ENCODE data around the gene U2AF1.
"Not testable (repeated sequence)": the region's sequence is repeated elsewhere in the genome, so short reads cannot be mapped to it uniquely, and the experiment has no call there.

Gene U2AF1, protein sequence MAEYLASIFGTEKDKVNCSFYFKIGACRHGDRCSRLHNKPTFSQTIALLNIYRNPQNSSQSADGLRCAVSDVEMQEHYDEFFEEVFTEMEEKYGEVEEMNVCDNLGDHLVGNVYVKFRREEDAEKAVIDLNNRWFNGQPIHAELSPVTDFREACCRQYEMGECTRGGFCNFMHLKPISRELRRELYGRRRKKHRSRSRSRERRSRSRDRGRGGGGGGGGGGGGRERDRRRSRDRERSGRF

DNA sequence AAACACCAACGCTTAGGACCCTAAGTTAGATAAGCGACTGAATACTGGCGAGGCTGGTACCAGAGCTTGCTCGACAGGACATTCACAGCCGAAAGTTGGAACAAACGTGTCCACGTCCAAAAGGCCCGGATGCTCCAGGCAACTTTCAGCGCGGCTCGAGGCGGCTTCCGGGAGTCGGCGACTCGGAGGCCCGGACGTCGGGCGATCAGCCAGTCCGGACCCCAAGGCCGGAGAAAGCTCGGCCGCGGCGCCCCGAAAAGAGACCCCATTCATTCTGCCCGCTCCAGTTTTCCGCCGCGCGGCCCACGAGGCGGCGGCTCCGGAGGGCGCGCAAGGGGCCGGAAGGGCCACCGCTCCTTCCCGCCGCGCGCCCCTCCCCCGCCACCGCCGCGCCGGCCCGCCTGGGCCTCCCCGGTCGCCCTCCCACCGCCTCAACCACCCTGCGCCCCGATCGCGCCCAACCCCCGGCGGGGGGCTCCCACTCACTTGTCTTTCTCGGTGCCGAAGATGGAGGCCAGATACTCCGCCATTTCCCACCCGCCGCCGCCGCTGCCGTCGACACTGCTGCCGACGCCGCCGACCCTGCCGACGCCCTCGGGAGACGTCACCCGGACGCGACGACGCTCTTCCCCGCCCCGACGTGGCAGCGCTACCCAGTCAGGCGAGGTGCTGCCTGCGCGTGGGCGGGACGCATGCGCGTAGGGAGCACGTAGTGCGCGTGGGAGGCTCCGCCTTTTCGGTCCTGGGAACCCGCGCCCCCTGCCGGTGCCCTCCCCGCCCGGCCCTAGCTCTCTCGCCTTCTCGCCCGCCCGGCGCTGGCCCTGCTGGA lies at the start of gene U2AF1:
Gene U2AF1 (minus strand): TSS at position 606 of the 829 bp plus-strand sequence. CDS start 76 bp downstream, at position 530.
- DNase-seq = peak; percentile 72 to 82

DNA sequence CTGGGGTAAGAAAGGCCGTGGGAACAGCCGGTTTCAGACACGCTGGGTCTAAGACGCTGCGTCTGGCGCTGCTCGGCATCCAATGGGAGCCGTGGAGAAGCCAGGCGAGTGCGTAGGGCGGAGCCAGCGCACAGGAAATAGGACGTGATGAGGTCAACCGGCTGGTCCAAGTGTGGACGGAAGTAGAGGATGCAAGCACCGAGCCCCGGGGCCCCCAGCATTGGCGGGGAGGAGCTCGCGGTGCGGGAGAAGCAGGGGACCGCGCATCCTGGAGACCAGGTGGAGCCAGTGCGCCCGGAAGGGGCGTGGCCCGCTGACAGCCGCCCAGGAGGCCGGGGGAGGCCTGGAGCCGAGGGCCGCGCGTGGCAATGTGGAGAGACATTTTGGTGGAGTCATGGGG lies 46.2 kb upstream of the U2AF1 start:
- not testable (repeated sequence) for DNase-seq

DNA sequence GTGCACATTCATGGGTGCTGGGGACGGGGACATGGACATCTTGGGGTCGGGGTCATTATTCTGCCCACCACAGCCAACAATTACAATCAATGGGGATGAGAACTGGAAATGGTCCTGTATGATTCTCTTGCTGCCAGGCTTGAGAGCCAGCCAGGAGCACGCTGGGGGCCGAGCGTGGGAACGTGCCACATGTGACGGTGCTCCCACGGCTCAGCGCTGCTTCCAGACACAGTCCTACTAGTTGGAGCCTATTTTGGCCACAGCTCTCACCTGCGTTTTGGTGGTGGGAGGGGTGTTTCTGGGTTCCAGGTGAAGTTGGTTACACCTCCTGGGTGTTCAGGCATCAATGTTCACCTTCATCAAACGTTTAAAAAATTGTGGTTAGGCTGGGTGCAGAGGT lies 42.0 kb upstream of the U2AF1 start:
- not testable (repeated sequence) for DNase-seq

DNA sequence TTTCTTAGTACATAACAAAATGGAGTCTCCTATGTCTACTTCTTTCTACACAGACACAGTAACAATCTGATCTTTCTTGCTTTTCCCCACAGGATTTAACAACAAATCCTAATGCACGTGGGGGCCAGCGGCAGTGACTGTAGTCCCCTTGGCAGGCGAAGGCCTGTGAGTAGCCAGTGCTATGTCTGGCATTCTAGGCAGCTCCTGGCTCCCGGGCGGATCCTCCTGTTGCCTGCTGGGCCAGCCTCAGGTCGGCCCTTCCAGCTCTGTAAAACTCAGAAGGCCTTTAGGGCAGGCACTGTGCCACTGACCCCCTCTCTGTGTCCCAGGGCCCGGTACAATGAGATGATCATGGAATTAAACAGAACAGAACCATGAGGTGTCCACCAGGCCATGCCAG lies 40.6 kb upstream of the U2AF1 start:
- DNase-seq = not testable (repeated sequence)

DNA sequence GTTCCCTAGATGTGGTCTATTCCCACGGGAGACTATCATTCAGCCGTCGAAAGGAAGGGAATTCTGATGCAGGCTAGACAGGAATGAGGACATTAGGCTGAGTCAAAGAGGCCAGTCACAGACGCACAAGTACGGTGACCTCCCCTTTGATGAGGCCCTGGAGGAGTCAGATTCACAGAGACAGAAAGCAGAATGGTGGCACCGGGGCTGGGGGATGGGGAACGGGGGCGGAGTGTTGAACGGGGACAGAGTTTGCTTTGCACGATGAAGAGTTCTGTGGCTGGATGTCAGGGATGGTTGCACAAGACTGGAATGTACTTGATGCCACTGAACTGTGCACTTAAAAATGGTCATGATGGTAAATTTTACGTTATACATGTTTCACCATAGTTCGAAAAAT lies 39.3 kb upstream of the U2AF1 start:
- not testable (repeated sequence) for DNase-seq

DNA sequence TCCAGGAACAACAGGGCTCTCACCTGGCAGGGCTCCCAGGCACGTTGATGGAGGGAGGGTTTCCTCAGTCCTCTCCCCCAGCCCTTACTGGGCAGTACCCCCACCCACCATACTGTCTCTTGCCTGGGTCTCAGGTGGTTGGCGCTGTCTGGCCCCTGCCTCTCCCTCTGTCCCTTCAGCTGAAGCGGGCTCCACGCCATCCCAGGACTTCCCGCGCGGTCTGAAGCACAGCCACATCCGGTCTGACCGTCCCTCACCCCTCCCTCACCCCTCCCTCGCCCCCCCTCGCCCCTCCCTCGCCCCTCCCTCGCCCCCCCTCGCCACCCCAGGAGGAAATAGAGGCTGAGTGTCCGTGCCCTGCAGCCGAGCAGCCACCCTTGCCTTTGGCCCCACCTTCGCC lies 34.0 kb upstream of the U2AF1 start:
- not testable (repeated sequence) for DNase-seq

DNA sequence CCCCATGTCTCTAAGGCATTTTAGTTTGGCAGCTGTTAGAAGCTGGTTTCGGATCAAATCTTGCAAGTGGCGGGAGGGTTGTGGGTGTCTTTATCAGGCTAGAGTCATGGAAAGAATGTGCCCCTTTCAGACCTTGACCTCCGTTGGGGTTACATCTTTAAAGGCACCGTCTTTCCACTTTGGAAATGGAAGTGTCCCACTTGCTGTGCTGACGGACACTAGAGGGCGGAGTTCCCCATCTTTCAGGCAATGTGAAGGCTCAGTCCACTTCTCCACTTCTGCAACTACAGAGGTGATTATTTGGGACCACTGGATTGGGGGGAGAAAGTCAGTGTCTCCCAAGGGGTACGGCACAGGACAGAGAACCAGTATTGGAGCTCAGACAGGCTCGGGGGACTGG lies 31.6 kb upstream of the U2AF1 start:
- not testable (repeated sequence) for DNase-seq

DNA sequence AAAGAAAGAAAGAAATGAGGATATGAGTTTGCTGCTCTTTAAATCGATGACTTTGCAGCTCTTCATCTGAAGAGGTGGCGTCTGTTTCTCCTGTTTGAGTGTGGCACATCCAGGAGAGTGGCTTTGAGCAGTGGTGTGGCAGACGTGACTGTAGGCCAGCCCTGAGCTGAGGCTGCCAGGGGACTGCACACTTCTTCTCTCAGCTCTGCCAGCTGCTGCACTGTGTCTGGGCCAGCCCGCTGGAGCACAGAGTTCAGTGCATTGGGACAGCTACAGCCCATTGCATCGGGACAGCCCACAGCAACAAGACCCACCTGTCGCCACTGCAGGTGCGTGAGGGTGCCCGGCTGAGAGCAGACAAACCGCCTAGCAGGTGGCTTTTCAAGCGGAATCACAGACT lies 27.1 kb upstream of the U2AF1 start:
- not testable (repeated sequence) for DNase-seq

DNA sequence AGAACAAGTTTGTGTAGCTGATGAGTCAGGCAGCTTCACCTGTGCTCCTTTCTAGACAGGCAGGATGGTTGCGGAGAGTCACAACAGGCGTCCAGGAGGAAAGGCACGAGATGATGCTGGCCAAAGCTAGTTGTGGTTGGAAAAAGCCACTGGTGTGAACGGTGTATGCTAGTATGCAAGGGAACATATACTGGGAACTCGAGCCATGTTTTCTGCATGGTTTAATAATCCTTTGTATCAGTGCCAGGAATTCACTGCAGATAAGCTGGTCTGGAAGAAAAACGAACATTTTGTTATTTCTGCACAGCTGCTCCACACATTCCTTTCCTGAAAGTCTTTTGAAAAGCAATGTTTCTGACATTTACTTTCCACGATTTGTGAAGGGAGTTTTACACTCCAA lies 22.7 kb upstream of the U2AF1 start:
- not testable (repeated sequence) for DNase-seq

DNA sequence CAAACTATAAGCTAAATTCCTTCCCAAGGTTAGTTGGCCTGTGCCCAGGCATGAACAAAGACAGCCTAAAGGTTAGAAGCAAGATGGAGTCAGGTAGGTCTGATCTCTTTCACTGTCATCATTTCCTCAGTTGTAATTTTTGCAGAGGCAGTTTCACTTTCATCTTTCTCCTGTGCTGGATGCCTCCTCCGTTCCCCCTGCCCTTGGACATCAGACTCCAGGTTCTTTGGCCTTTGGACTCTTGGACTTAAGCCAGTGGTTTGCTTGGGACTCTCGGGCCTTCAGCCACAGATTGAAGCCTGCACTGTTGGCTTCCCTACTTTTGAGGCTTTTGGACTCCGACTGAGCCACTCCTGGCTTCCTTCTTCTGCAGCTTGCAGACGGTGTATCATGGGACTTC lies 8.6 kb upstream of the U2AF1 start:
- DNase-seq = not testable (repeated sequence)

DNA sequence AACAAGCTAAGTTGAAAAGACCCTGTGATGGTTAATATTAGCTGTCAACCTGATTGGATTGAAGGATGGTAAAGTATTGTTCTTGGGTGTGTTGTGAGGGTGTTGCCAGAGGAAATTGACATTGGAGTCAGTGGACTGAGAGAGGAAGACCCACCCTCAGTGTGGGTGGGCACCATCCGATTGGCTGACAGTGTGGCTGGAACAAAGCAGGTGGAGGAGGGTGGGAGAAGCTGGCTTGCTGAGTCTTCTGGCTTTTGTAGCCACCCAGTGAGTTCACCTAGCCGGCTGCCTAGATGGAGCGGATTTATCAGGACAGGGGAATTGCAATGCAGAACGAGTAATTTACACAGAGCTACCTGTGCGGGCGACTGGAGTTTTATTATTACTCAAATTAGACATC lies 7.1 kb upstream of the U2AF1 start:
- not testable (repeated sequence) for DNase-seq

DNA sequence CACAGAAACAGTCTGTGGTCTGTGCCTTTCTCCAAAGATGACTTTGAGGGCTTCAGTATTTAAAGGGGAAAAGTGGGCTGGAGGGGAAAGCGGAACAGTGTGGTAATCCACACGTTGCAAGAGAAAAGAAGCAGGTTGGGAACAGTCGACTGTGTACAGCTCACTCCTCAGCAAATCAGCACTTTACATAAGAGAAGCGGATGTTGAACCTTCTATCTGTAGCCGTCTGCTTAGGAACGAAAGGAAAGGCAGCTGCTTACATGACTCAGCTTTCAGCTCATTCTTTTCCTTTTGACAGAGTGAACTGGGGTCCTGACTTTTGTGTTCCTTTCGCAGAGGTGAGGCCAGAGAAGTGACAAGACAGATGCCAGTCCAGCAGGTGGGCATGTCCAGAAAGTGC lies 1.6 kb upstream of the U2AF1 start:
- not testable (repeated sequence) for DNase-seq

DNA sequence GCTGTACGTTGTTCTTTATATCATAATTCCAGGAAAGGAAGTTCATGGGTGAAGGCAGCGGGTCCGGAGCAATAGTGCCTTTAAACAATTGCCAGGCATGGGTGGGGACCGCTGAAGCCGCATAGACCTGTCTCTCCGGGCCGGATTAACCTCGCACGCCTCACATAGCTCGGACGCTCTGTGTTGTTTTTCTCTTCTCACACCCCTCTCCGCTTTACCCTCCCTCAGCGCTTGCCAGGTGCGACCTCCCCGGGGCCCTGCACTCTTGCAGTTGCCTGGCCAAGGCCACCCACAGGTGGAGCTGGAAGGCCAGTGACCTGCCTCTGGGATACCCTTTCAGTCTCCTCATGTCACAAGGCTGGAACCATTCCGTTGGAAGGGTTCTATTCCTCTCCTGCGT lies 807 bp upstream of the U2AF1 start:
- DNase-seq = not testable (repeated sequence)

DNA sequence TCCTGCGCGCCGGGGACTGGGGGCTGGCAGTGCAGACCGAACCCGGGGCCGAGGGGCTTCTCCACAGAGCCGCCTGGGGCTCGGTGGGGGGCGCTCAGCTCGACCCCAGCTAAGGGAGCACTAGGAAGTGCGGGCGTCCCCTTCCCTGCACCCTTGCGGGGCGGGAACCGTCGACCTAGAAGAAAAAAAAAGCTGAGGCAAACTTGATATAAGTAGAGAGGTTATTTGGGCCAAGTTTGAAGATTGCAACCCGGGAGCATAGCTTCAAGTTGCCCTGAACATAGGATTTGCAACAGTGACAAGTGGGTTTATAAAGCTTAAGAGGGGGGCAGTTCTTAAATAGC lies 396 bp upstream of the U2AF1 start:
- DNase-seq = not testable (repeated sequence)

DNA sequence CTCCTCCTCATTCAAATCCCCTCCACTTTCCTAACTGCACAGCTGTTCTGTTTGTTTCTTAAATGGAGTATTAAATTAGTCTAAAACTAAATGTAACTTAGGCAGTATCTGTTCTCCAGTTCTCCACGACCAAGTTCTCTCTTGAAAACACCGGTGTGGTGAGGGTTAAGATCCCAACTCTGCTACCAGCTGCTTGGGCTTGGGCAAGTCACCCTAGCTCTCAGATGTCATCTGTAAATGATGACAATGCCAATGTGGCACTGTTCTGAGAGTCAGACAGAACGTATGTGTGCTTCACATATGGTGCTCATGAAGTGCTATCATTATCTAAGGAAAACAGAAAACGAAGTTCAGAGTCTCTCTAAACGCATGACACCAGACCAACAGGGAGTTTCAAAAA lies 2.7 kb downstream of the U2AF1 start:
- not testable (repeated sequence) for DNase-seq

DNA sequence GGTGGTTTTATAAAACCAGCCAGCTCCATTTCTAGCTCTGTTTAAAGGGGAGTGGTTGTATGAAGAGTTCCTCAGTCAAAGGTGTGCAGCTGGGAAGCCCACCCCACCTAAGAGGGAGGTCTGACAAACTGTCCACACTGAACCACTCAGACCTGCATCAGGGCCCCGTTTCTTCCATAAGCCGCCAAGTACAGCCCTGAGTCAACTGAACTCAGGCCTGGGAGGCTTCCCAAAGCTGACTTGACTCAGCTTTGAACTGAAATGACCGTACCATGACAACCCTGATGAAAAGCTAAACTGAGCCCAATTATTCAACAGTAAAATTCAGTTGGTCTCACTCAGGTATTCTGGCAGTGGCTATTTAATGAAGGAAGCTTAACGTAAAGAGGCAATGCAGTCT lies 5.1 kb downstream of the U2AF1 start:
- not testable (repeated sequence) for DNase-seq

DNA sequence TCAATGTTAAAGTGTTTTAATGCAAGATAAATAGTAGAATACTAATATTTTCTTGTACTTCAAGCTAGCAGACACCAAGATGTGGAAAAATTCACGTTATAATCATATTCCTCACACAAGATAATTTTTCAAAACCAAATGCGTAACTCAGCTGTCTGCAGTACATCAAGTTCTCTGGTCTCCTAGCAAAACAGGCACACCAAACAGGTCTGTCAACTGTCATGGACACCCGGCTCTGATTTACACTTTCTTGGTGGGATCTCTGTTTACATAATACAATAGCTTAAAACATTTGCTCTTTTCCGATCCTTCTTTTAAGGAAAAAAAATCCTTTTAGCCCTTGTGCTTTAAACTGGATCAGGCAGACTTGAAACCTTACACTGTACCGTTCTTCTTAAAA lies 5.7 kb downstream of the U2AF1 start:
- DNase-seq = not testable (repeated sequence)

DNA sequence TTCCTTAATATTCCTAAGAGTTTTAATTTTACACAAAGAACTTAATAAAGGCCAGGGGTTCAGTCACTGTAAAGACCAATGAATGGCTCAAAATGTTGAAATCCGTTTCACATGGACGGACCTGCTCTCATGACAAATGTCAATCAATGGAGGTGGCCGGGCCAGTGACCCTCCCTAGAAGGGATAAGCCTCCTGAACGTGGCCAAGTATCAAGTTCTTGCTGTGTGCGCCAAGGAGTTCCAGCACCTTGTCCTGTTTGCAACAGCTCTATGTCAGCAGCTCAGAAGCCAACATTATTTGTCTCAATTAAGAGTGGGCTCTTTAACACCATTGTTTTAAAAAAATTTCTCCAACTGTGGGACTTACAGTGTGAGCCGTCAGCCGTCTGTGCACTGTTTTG lies 6.4 kb downstream of the U2AF1 start:
- DNase-seq = not testable (repeated sequence)

DNA sequence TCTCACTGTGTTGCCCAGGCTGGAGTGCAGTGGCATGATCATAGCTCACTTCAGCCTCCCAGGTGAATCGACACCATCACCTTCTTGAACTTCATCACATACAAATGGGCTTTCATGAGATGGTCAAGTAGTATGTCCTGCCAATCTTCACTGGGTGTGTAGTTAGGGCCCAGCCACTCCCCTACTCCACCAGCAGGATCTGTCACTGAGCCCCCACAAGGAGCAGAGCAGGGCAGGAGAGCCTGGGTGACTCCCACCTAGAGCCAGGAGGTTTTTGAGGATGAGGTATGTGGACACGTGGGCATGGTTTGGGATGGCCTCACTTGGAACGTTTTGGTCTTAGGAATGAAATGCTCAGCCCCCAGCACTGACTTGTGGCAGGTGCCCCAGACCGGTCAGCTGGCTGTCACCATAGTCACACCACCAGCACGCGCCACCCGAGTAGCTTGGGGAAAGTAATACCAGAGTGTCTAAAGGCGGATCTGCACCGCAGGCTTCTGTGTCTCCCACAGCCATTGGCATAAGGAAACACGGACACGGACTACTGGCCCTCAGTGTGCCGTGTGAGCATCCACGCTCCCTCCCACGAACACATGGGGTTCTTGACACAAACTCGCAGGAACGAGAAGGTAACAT lies 15.3 kb downstream of the U2AF1 start:
- not testable (repeated sequence) for DNase-seq

DNA sequence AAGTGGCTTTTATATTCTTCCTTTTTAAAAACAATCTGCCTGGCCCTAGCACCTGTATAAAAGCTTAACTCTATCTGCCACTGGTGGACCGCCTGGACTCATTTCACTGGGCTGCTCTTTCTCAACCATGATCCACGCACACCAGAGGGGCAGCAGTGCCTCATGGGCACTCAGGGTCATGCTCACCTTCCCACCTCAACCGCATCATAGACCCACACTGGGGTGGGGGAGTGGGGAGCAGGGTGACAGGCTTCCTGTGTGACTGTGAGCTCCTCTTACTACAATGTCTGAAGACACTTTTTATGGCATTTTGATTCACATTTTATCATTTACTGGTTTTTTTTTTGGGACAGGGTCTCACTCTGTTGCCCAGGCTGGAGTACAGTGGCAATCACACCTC lies 16.4 kb downstream of the U2AF1 start:
- DNase-seq = not testable (repeated sequence)

DNA sequence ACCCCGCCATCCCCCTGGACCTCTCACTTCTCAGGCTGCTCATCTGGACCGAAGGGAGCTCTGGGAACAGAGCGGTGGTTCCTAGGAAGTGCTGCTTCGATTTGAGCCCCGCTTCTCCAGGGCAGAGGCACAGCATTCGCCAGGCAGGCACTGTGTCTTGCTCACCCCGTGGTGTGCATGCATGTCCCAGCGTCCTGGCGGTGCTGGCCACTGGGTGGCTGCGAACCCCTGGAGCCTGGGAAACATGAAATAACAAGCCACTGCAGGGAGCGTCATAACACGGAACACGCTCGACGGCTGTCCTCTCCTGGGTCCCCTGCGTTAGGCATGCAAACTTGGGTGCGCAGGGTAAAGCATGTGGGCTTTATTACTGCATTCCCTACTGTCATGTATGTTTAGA lies 17.9 kb downstream of the U2AF1 start:
- not testable (repeated sequence) for DNase-seq

DNA sequence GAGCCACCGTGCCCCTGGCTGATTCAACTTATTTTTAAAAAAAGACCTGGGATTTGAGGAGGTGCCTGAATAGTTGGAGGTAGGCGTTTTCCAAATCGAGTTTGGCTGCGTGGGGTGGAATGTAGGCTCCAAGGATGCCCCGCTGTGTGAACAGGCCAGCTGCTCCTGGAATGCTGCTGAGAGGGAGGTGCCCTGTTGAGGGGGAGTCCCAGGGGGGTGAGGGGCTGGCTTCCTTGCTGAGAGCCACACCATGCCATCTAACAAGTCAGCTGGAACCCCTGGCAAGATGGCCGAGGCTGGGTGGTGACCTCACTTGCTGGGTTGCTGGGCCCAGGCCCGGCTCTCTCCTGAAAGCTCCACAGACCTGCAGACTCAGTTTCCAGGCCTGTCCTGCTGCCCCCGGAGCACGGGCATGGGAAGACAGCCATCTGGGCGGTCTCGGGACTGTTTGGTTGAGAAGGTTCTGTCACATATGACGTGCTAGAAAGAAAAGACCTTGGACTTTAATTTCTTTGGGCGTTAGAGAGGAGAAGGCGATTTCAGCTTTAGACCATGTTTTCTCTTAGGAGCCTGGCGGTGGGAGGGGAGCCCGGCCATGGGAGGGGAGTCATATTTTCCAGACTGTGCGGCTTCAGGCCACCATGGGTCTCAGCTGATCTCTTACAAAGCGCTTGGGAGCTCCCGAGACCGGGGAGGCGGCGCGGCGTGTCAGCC lies 24.6 kb downstream of the U2AF1 start:
- DNase-seq = not testable (repeated sequence)

DNA sequence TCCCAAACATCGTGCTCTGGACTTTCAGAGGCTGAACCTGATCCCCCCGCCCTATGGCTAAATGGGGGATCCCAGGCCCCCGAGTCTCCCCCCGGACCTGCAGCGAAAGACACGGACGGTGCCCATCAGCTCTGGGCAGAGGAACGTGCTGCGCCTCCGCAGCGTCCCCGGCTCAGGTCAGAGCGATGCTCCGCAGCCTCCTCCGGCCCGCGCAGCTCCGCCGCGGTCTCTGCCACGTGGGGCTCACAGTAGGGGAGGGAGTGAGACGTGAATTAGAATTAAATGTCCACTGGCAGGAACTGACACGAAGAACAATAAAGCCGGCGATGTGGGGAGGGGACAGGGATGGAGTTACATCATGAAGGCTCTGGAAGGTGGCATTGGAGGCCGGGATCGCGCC lies 30.7 kb downstream of the U2AF1 start:
- DNase-seq = not testable (repeated sequence)
